ENCODE measurements around the gene SCCPDH. TPM values are rescaled to one million over a fixed set of nuclear protein-coding genes. Genes with fewer than 3 reads are reported as not detected.

The SCCPDH gene
- total and polyA plus RNA-seq, 2 experiments from 2014 or later, result 44.2 to 44.8 TPM

DNA sequence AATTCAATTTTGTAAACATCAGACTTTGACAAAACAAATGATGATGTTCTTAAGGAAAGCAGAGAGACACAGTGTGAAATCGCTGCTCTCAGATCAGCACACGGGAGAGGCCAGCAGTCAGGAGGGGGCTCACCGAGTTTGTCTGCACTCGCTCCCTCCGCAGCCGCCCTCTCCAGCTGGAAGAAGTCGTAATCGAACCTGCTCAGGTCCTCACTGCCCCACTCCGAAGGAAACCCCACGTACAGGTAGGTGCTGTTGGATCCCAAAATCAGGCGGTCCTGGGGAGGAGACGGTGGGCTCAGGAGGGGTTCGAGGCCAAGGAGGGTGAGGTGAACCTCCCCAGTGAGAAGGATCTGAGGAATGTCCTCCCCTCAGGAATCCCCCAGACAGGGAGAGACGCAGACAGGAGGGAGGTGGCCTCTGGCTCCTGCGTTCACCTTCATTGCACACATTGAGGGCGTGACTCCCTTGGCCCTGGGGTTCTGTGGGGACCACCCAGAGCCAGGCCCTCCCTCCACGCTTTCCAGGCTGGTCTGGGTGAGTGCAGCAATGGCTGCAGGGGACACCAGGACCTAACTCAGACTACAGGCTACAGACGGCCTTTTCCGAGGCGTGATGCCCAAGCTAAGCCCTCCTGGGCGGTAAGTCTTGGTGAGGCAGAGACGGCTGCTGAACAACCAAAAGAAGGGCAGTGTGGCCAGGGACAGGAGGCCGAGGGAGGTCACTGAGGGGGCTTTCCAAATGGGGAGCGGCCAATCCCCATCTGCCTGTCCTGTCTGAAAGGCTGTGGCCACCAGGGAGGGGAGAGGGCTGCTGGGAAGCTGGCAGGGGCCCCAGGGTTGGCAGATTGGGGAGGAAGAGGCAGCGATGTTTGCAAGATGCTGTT, 65.5 kb downstream of the SCCPDH start:
- Histone ChIP-seq H2AFZ (peak overlapping the region; percentile 52), H3K4me1 (ENCODE audit: insufficient read depth) (peaks cover 8% of the 10 kb centered on the region), H3K27me3 (no peaks in the 10 kb centered on the region), H3K79me2 (no peaks in the 10 kb centered on the region), H4K20me1 (ENCODE audit: insufficient read depth, poor library complexity, severe bottlenecking) (no peaks in the 10 kb centered on the region), H3K9me2 (replicated peaks; ENCODE audit: insufficient read depth) (no peaks in the 10 kb centered on the region), H3K4me2 (peak overlapping the region; percentile 70), H3K9me3 (ENCODE audit: low read depth) (no peaks in the 10 kb centered on the region), H3K27ac (no peak overlapping the region), H3K36me3 (replicated peaks; ENCODE audit: insufficient read depth, low read depth) (no peaks in the 10 kb centered on the region), H3K4me3 (no peak overlapping the region)
- TF ChIP-seq, protein P1, sequence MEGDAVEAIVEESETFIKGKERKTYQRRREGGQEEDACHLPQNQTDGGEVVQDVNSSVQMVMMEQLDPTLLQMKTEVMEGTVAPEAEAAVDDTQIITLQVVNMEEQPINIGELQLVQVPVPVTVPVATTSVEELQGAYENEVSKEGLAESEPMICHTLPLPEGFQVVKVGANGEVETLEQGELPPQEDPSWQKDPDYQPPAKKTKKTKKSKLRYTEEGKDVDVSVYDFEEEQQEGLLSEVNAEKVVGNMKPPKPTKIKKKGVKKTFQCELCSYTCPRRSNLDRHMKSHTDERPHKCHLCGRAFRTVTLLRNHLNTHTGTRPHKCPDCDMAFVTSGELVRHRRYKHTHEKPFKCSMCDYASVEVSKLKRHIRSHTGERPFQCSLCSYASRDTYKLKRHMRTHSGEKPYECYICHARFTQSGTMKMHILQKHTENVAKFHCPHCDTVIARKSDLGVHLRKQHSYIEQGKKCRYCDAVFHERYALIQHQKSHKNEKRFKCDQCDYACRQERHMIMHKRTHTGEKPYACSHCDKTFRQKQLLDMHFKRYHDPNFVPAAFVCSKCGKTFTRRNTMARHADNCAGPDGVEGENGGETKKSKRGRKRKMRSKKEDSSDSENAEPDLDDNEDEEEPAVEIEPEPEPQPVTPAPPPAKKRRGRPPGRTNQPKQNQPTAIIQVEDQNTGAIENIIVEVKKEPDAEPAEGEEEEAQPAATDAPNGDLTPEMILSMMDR (IDR thresholded peaks at IDR 0.05; ENCODE audit: poor library complexity), result no peak
- TF ChIP-seq EZH2 (IDR thresholded peaks at IDR 0.05; ENCODE audit: borderline replicate concordance) (no peak), EZH2phosphoT487 (IDR thresholded peaks at IDR 0.05; ENCODE audit: low read depth, severe bottlenecking, unreplicated experiment) (no peak)
- DNase-seq (ENCODE audit: low spot score), result no peak
- WGBS (ENCODE audit: low lambda C conversion rate, missing lambda C conversion rate), result 88% methylated on average over 25 of the region's 25 CpGs

DNA sequence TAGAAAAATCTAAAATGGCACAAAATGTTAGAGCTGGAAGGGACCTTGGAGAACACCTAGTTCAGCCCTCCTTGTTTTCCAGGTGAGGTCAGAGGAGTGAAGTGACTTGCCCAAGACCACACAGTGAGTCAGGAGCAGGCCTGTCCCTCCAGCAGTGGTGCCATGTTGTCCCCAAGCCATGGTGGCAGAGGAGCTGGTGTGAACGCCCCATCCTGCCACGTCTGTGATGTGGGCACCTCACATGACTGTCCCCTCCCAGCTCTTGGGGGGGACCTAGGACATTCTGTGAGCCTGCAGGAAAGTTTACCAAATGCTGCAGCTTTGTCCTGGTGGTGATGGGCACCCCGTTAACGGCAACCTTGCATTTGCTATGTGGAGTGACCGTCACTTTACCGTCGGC, 66.2 kb downstream of the SCCPDH start:
- Histone ChIP-seq H2AFZ (no peak overlapping the region), H3K36me3 (replicated peaks; ENCODE audit: insufficient read depth, low read depth) (no peaks in the 10 kb centered on the region), H3K79me2 (no peaks in the 10 kb centered on the region), H4K20me1 (ENCODE audit: insufficient read depth, poor library complexity, severe bottlenecking) (no peaks in the 10 kb centered on the region), H3K27me3 (no peaks in the 10 kb centered on the region), H3K9me2 (replicated peaks; ENCODE audit: insufficient read depth) (no peaks in the 10 kb centered on the region), H3K27ac (no peak overlapping the region), H3K4me1 (ENCODE audit: insufficient read depth) (peaks cover 8% of the 10 kb centered on the region), H3K4me3 (no peak overlapping the region), H3K4me2 (no peak overlapping the region), H3K9me3 (ENCODE audit: low read depth) (no peaks in the 10 kb centered on the region)
- no peak for DNase-seq (ENCODE audit: low spot score)
- TF ChIP-seq, protein P1 (IDR thresholded peaks at IDR 0.05; ENCODE audit: poor library complexity), result no peak
- TF ChIP-seq EZH2 (IDR thresholded peaks at IDR 0.05; ENCODE audit: borderline replicate concordance) (no peak), EZH2phosphoT487 (IDR thresholded peaks at IDR 0.05; ENCODE audit: low read depth, severe bottlenecking, unreplicated experiment) (no peak)
- 97% methylated on average over 7 of the region's 7 CpGs for WGBS (ENCODE audit: low lambda C conversion rate, missing lambda C conversion rate)

DNA sequence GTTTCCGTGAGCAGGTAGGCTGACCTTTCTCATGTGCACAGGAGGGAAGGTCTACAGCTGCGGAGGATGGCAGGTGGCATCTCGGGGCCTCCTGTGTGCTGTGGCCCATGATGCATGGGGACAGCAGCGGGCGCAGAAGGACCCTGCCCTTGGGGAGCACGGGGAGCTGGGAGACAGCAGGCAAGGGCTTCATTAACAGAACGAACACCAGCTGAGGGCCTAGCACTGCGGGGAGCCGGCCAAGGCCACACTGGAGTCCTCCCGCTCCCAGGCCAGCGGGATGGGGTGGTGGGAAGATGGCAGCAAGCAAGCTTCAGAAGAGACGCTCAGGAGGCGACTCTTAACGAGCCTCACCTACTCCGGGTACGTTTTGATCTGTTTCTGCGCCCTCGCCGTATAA, 66.6 kb downstream of the SCCPDH start:
- H3K27me3 ChIP-seq, result no peaks in the 10 kb centered on the region
- H3K27ac ChIP-seq, result no peak overlapping the region
- no peaks in the 10 kb centered on the region for H3K9me3 ChIP-seq (ENCODE audit: low read depth)
- H3K79me2 ChIP-seq, result no peaks in the 10 kb centered on the region
- TF ChIP-seq EZH2 (IDR thresholded peaks at IDR 0.05; ENCODE audit: borderline replicate concordance) (no peak), EZH2phosphoT487 (IDR thresholded peaks at IDR 0.05; ENCODE audit: low read depth, severe bottlenecking, unreplicated experiment) (no peak)
- TF ChIP-seq, protein P1 (IDR thresholded peaks at IDR 0.05; ENCODE audit: poor library complexity), result no peak
- 90% methylated on average over 19 of the region's 19 CpGs for WGBS (ENCODE audit: low lambda C conversion rate, missing lambda C conversion rate)
- H3K4me2 ChIP-seq, result no peak overlapping the region
- H3K4me1 ChIP-seq (ENCODE audit: insufficient read depth), result peaks cover 8% of the 10 kb centered on the region
- no peak overlapping the region for H2AFZ ChIP-seq
- H3K9me2 ChIP-seq (replicated peaks; ENCODE audit: insufficient read depth), result no peaks in the 10 kb centered on the region
- no peaks in the 10 kb centered on the region for H4K20me1 ChIP-seq (ENCODE audit: insufficient read depth, poor library complexity, severe bottlenecking)
- H3K36me3 ChIP-seq (replicated peaks; ENCODE audit: insufficient read depth, low read depth), result no peaks in the 10 kb centered on the region
- DNase-seq (ENCODE audit: low spot score), result no peak
- H3K4me3 ChIP-seq, result no peak overlapping the region

Data from hepatocyte (in vitro differentiated cells).